GM18873 (cell line): ENCODE results near the gene METTL1.
"Not testable (repeated sequence)": the region's sequence is repeated elsewhere in the genome, so short reads cannot be mapped to it uniquely, and the experiment has no call there.

Experiments
- ATAC-seq: cut with Tn5 transposase; IDR thresholded peaks from one replicate; pipeline ENCODE4 v1.9.1; 2021; ENCODE audit warnings: mild to moderate bottlenecking, moderate library complexity, moderate number of reproducible peaks; ENCODE audit not compliant: unreplicated experiment, low FRiP score

METTL1 gene

GRCh38 chr12:57800965-57801364 lies 29.1 kb upstream of the METTL1 start:
- ATAC-seq = no peak

DNA sequence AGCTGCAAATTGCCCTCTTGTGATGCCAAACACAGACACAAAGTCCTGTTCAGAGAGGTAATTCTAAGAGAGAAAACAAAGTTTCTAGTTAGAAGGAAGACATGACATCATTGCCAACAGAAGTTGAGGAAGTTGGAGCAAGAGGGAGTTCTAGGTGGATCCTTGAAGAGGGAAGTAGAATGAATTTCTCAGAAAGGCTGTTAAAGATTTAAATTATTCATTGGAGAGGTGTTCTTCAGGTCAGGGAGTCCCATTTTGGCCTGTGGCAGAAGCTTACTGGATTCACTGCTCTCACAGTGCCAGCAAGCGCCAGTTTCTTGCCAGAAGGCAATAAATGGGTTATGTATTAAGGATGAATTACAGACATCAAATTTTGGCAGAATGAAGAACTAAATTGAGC lies 26.0 kb upstream of the METTL1 start:
- ATAC-seq = no peak

DNA sequence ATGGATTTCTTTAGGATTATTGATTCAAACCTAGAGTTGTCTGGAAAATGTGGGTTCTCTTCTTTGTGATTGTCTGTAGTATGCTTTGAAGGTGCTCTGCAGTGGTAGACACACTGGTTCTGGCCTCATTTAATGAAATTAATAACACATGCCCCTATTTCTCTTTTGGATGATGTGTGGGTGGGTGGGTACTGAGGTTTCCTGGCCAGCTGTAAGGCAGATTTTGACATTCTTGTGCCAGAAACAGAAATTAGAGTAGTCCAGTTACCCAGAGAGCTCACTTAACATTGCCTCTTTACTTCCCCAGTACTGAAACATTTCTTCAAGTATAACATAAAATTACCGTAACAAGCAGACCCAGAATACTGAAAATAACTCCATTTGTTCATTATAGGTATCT lies 25.1 kb upstream of the METTL1 start:
- ATAC-seq = no peak

GRCh38 chr12:57795354-57795753 lies 23.4 kb upstream of the METTL1 start:
- ATAC-seq = no peak

GRCh38 chr12:57793920-57794319 lies 22.0 kb upstream of the METTL1 start:
- ATAC-seq = no peak

DNA sequence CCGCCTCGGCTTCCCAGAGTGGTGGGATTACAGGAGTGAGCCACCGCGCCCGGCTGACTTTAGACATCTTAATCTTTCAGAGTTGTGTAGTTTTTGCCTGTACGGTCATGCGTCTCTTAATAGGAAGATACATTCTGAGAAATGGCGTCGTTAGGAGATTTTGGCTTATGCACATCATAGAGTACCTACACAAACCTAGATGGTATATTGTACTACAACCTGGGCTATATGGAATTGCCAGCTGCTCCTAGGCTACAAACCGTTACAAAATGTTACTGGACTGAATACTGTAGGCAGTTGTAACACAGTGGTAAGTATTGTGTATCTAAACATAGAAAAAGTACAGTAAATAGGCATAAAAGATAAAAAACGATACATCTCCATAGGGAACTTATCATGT lies 12.0 kb upstream of the METTL1 start:
- ATAC-seq = no peak

- ATAC-seq = no peak
Measured at GRCh38 chr12:57783466-57783801, 11.5 kb upstream of the METTL1 start.

DNA sequence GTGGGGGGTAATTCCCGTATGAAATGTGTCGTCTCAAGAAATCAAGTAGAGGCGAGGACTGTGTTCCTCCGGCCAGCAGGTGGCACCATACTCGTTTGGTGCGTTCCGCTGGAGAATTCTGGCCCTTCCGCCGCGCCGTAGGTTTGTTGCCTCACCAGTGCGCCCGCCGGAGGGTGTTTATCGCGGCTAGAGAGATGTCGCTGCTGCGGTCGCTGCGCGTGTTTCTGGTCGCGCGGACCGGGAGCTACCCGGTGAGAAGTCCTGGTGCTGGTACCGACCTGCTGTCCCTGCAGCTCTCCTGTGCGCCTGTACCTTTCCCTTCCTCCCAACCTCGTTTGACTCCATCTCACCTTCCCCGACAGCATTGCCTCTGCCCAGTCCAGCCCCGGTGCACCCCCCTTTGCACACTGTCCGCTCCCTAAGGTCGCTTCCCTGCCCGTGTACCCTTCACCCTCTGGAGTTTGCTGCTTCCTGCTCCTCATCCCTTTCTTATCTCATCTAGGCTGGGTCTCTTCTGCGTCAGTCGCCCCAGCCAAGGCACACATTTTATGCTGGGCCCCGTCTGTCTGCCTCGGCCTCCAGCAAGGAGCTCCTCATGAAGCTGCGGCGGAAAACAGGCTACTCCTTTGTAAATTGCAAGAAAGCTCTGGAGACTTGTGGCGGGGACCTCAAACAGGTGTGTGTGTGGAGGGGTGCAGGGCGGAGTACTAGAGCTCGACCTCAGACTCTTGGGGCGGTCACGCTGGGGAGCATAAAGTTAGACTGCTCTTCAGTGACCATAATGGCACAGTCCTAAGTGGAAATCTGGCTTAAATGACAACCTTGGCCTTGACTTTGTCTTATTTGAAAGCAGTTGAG lies 10.9 kb upstream of the METTL1 start, which contains the start of gene TSFM:
Gene TSFM, plus strand, starts transcription at position 180 of the 858 bp plus-strand sequence. Its CDS starts 15 bp downstream, at position 195.
- peak; percentile 67 for ATAC-seq

DNA sequence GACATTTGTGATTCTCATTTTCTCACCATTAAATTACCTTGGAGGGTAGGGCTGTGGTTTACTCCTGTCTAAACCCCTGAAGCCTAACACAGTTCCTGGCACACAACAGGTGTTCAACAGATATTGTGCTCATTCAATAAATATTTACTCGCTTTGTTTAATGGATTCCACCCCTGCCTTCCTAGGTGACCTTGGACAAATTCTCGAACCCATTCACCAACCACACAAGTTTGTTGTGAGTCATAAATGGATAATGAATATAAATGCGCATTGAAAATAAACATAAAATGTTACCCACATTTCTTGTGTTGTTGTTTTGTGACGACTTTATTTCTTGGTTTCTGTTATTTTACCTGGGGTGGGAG lies 10.3 kb upstream of the METTL1 start:
- ATAC-seq = no peak

DNA sequence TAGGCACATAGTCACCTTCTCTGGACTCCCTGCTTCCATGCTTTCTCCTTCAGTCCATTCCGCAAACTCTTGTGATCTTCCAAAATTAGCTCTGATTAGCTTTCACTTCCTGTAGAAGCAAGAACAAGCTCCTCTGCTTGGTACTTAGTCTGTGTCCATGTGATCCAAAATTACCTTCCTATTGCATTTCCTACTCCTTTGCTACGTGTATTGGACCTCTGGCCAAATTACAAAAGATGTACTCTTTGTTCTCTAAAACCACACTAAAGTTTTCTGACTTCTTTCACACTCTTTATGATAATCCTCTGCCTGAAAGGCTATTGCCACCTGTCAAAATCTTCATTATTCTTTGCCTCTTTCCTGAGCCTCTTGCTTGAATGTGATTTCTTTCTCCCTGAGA lies 9.9 kb upstream of the METTL1 start:
- ATAC-seq = no peak

DNA sequence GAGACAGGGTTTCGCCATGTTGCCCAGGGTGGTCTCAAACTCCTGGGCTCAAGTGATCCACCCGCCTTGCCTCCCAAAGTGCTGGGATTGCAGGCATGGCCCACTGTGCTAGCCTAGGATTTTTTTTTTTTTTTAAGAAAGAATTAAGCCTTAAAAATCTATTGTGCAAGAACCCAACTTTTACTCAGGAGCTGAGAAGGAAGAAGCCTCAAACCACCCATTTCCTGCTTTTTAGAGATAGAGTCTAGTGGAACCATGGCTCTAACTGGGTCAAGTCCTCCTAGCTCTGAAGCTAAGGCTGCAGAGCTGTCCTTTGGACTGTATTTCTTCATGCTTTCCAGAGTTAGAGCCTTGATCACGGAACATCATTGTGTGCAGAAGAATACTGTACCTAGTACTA lies 9.3 kb upstream of the METTL1 start:
- ATAC-seq = no peak

GRCh38 chr12:57780284-57780897 lies 8.5 kb upstream of the METTL1 start:
- no peak for ATAC-seq

GRCh38 chr12:57779736-57780135 lies 7.8 kb upstream of the METTL1 start:
- no peak for ATAC-seq

DNA sequence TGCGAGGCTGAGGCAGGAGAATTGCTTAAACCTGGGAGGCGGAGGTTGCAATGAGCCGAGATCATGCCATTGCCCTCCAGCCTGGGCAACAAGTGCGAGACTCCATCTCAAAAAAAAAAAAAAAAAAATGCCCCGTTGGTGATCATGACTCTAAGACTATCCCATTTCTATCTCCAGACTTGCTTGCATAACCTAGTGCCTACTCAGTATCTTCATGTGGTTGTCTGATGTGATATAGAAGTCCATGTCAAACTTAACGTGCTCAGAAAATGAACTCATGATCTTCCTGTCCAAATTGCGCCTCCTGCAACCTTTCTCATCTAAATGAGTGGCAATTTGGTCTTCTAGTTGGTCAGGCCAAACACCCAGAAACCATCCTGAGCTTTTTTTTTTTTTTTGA lies 6.0 kb upstream of the METTL1 start:
- no peak for ATAC-seq

DNA sequence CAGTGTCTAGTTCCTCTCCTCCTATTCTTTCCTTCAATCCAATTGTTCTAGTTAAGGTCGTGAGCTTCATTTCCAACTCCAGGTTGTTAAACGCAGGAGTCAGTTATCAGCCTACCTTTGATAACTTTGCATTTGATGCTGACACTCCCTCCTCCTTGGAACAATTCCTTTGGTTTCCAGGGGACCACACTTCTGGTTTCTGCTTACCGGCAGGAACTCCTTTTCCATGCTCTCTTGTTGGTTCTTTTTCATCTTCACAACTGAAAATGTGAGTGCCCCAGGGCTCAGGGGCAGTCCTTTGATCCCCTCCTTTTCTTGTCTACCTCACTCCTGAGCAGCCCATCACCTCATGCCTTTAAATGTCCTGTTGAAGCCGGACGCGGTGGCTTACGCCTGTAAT lies 5.5 kb upstream of the METTL1 start:
- ATAC-seq = no peak

DNA sequence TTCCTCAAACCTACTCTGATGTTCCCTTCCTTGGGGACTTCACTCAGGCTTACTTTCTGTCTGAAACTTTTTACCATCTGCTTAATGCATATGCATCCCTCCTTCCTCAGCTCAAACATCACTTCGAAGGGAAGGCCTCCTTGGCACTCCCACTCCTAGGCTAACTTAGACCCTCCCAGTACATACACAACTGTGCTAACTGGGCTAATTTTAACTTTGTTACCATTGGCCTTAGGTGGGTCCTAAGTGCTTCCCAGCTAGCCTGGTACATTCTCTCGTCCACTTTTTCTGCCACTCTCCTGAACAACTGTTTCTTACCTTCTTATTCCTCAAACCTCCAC lies 4.3 kb upstream of the METTL1 start:
- no peak for ATAC-seq

DNA sequence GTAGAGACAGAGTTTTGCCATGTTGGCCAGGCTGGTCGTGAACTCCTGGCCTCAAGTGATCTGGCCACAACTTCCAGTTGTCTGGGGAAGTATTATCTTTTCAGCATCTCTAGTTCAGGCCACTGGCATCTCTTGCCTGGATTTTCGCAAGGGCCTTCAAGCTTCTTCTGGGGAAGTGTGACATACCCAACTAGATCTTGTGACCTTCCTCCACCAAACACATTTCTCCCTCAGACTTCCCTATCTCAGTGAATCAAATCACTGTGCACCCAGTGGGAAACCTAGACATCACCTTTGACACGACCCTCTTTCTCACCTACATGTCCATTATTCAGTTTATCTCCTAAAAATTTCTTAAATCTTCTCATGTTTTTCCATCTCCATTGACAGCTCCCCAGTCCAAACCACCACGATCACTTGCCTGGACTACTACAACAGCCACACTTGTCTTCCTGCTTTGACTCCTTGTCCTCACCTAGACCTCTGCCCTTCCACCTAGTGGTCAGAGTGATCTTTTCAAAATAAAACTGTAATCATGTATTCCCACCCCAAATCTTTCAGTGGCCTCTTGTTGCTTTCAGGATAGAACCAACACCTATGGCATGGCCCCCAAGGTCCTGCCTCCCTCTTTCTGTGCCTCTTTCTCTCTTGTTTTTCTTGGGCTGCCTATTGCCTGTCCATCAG lies 3.8 kb upstream of the METTL1 start:
- ATAC-seq = no peak

DNA sequence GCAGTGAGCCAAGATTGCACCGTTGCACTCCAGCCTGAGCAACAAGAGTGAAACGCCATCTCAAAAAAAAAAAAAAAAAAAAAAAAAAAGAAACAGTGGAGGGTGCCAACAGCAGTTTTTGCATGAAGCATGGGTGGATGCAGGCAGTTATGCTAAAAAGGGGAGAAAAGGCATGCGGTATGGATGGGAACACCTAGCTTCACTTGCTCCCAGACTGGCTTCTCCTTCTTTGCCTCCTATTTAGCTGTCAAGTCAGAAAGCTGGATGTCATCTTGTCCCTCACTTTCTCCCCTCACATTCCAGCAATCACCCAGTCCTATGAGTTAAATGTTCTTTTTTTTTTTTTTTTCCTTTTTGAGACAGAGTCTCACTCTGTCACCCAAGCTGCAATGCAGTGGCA lies 3.1 kb upstream of the METTL1 start:
- no peak for ATAC-seq

DNA sequence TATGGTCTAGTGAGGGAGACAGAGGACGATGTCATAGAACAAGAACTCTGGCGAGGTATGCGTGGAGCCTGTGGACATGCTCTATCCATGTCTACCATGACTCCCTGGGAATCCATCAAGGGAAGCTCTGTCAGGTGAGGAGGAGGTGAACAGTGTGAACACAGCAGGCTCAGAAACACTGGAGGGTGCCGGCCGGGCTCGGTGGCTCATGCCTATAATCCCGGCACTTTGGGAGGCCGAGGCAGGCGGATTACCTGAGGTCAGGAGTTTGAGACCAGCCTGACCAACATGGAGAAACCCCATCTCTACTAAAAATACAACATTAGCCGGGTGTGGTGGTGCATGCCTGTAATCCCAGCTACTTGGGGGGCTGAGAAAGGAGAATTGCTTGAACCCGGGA lies 2.7 kb upstream of the METTL1 start:
- not testable (repeated sequence) for ATAC-seq

DNA sequence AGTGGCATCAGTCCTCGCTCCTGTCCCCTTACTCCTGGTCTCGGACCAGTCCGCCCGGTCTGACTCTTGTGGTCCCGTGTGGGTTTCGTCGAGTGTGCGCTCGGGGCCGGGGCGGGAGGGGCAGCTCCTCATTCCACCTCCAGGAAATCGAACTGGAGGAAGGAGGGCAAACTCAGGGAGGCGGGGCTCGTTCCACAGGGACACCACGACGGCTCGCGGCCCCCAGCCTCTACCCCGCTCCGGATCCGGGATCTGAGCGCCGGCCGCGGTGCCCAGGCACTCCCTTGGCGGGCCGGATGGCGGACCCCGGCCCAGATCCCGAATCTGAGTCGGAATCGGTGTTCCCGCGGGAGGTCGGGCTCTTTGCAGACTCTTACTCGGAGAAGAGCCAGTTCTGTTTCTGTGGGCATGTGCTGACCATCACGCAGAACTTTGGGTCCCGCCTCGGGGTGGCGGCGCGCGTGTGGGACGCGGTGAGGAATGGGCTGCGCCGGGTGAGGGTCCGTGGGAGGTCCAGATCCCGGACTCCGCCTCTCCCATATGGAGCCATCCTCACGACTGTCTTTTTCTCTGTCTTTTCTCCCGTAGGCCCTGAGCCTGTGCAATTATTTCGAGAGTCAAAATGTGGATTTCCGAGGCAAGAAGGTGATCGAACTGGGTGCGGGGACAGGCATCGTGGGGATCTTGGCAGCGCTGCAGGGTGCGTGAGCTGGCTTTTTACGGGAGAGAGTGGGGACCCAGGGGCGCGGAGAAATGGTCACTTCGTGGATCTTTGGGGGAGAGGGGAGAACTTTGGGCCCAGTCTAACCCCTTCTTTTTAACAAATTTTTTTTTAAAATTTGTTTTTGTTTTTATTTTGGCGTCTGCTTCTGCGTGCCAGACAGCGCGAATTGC lies 771 bp upstream of the METTL1 start, which contains the start of gene EEF1AKMT3:
Gene EEF1AKMT3, plus strand, starts transcription at position 186 of the 894 bp plus-strand sequence. Its CDS starts 111 bp downstream, at position 297.
- ATAC-seq = no peak
